Measurements from ENCODE around the gene PRF1. TPM values are rescaled to one million over a fixed set of nuclear protein-coding genes. Genes with fewer than 3 reads are reported as not detected.

PRF1 gene
- total RNA-seq, 1 experiment from 2014 or later, result not detected

DNA sequence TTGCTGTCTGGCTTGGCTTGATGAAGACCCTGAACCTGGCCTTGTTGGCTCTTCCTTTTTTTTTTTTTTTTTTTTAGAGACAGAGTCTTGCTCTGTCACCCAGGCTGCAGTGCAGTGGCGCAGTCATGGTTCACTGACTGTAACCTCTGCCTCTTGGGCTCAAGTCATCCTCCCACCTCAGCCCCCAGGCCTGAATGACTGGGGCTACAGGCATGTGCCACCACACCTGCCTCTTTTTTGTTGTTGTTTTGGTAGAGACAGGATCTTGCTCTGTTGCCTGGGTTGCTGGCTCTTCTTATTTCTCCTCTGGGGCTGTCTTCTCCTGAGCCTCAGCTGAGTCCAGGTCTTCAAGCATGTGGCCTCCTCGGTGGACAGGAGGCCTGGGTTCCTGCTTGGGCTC lies 44.7 kb downstream of the PRF1 start:
- in situ Hi-C loops (cut with HindIII; ENCODE audit: low pct_unique_long_range_greater_than_20kb, low sequenced_read_pairs), result no loop called here
- no peak for DNase-seq (ENCODE audit: low read depth, low spot score)

DNA sequence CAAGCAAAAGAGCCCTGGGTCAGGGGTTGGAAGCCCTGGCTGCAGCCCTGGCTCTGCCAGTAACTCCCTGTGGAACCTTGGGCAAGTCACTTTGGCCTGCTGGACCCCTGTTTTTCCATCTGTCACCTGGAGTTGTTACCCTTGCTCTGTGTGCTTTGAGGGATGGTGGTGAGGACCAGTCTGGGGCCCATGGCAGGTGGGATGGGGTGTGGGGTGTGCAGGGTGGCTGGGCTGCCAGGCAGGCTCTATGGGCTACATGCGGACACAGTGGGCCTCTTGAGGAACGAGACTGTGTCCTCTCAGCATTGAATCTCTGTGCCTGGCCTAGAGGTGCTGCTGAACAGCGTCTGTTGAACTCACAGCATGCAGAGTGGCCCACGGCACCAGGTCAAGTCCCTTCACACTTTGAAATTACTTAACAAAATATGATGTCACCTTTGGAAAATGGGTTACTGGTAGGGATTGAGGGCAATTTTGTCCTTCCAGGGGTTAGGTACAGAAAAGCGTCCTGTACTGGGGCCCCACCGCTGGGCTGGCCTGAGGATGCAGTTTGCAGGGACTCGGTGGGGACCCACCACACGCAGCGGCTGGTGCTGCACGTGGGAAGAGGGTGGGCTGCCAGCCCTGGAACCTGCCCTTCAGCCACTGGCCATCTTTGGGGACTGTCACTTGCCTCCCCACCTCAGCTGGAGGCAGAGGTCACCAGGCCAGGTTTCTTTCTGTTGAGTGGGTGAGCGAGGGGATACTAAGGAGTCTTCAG lies 45.3 kb downstream of the PRF1 start:
- in situ Hi-C loops (cut with HindIII; ENCODE audit: low pct_unique_long_range_greater_than_20kb, low sequenced_read_pairs), result no loop called here

DNA sequence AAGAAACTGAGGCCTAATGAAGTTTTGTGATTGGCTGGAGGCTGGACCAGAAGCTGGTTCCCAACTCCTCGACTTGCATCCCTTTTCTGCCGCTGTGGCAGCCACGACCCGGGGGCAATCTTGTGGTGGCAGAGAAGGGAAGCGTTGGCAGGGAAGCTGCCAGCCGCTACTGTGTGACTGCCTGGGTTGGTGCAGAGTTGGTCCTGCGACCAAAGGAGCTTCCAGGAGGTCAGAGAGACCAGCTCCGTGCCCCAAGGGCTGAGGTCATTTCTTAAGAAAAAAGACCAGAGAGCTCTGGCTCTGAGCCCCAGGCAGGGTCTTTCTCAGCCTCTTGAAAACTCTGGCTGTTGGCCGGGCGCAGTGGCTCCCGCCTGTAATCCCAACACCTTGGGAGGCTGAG lies 47.2 kb downstream of the PRF1 start:
- no peak for DNase-seq (ENCODE audit: low read depth, low spot score)
- in situ Hi-C loops (cut with HindIII; ENCODE audit: low pct_unique_long_range_greater_than_20kb, low sequenced_read_pairs), result no loop called here

More for the DNA sequence above, 45.3 kb downstream of the PRF1 start:
- no peak for DNase-seq (ENCODE audit: low read depth, low spot score)

DNA sequence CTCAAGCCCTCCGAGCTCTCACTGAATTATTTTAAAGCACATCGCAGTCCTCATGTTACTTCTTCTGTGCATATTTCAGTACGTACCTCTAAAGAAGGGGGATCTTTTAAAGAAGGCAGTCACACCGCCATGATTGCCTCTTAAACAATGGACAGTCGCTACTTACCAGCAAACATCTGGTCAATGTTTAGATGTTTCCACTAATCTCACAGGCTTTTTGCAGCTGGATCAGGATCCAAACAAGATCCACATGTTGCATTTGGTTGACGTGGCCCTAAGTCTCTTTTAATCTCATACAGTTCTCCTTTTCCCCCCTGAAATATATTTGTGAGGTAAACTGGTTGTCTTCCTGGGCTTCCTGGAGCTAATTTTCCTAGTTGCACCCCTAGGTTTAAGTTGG lies 50.0 kb downstream of the PRF1 start:
- in situ Hi-C loops (cut with HindIII; ENCODE audit: low pct_unique_long_range_greater_than_20kb, low sequenced_read_pairs), result no loop called here
- no peak for DNase-seq (ENCODE audit: low read depth, low spot score)

DNA sequence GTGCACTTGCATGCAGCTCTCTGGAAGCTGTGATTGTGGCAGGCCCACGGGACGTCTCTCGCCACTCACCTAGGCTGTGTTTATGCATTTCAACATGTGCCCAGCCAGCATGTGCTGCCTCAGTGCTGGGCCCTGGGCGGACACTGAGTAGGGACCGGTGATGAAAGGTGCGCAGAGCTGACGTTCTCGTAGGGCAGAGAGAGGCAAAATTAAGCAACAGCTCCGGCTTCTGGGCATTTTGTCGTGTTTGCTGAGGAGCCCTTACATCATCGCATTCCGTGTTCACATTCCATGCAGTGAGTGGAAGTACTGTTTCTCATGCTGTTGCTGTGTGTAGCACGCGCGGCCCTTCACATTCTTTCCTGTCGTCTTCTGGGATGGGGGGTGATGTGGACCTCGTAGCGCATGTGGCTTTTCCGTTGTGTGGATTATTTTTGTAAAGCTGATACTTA lies 50.5 kb downstream of the PRF1 start:
- no peak for DNase-seq (ENCODE audit: low read depth, low spot score)
- in situ Hi-C loops (cut with HindIII; ENCODE audit: low pct_unique_long_range_greater_than_20kb, low sequenced_read_pairs), result no loop called here

DNA sequence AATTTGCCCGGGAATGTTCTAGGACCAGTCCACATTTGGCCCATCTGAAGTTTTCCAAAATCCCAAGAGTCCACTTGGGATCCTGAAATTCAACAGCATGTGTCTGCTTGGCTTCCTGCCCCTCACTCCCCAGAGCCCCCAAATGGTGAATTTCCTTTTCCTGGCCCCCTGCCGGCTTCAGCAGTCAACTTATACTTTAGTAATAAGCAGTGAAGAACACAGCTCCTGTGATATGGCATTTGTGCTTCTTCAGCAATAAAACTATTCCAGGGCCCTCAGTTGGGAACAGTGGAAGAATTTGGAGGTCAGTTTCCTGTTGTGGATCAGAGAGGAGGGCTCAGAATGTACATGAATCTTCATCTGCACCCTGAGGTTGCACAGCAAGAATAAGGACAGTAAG lies 51.1 kb downstream of the PRF1 start:
- no peak for DNase-seq (ENCODE audit: low read depth, low spot score)
- in situ Hi-C loops (cut with HindIII; ENCODE audit: low pct_unique_long_range_greater_than_20kb, low sequenced_read_pairs), result no loop called here

DNA sequence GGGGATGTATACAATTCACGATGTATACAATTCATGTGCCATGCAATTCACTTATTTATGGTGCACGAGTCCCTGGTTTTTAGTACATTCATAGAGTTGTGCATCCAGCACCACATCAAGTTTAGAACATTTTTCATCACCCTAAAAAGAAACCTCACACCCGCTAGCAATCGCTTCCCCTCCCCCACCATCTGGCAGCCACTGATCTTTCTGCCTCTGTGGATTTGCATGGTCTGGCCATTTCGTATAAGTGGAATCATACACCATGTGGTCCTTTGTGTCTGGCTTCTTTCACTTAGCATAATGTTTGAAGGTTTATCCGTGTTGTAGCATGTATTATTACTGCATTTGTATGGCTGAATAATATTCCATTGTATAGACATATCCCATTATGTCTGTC lies 52.1 kb downstream of the PRF1 start:
- in situ Hi-C loops (cut with HindIII; ENCODE audit: low pct_unique_long_range_greater_than_20kb, low sequenced_read_pairs), result no loop called here
- DNase-seq (ENCODE audit: low read depth, low spot score), result no peak

DNA sequence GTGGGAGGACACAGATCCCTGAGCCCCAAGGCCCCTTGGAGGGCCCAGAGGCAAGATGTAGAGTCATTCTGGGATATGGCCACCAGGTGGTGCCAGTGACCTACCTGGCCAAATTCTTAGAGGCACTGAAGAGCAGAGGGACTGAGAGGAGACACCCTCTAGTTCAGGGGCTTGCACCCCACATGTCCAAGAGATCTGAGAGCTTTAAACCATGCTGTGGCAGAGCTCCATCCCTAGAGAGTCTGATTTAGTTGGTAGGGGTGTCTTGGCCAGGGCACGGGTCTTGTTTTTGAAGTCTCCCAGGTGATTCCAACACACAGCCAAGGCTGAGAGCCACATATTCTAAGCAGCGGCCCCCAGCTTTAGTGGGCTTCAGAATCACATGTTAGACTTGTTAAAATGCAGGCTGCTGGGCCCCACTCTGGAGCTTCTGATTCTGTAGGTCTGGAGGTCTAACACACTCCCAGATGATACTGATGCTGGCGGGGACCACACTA lies 52.5 kb downstream of the PRF1 start:
- in situ Hi-C loops (cut with HindIII; ENCODE audit: low pct_unique_long_range_greater_than_20kb, low sequenced_read_pairs), result no loop called here
- peak; percentile 67 for DNase-seq (ENCODE audit: low read depth, low spot score)

DNA sequence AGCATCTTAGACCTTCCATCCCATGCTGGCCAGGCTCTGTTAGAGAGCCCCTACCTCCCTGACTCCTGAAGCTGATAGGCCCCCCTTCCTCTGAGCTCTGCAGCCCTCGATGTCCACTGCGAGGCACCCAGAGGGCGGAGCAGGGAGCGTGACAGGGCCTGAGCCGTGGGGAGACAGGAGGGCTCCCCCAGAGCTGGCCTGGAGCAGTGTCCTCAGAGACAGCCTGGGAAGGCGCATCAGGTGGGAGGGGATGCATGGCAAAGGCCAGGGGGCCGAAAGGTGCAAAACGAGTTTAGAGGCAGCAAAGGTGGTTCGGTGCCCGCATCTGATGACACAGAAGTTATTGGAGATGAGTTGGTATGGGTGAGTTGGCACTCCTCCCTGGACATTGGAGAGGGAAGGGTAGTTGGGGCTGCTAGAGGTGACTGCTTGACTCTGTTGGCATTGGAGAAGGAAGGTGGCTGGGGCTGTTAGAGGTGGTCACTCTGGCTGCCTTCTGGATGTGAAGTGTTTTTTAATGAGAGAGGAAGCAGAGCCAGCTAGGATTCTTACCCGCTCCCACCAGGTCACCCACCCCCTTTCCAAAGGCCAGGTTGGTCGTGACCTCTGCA lies 53.1 kb downstream of the PRF1 start:
- in situ Hi-C loops (cut with HindIII; ENCODE audit: low pct_unique_long_range_greater_than_20kb, low sequenced_read_pairs), result no loop called here
- DNase-seq (ENCODE audit: low read depth, low spot score), result no peak

Other genes with a start within 250 kb of the PRF1 start
- gene LRRC20, start 220.1 kb downstream of the PRF1 start, total RNA-seq (2014; rRNA removed; shearing (Covaris generic)), result 4.8 and 6.0 TPM in 2 replicates
- gene EIF4EBP2, start 198.6 kb downstream of the PRF1 start, total RNA-seq (2014; rRNA removed; shearing (Covaris generic)), result 14.3 and 14.5 TPM in 2 replicates
- gene NODAL, start 161.1 kb downstream of the PRF1 start, total RNA-seq (2014; rRNA removed; shearing (Covaris generic)), result not detected in 2 replicates
- gene PALD1, start 124.0 kb downstream of the PRF1 start, total RNA-seq (2014; rRNA removed; shearing (Covaris generic)), result 1.8 and 2.0 TPM in 2 replicates
- gene ADAMTS14, start 69.8 kb upstream of the PRF1 start, total RNA-seq (2014; rRNA removed; shearing (Covaris generic)), result 0.16 TPM in 2 replicates
- not detected in 2 replicates for gene TBATA, start 182.6 kb upstream of the PRF1 start, total RNA-seq (2014; rRNA removed; shearing (Covaris generic))
- 25.8 and 27.4 TPM in 2 replicates for gene SGPL1, start 213.2 kb upstream of the PRF1 start, total RNA-seq (2014; rRNA removed; shearing (Covaris generic))

All from SK-MEL-5 (cell line).